Body of pancreas (tissue), 4 donors: Measurements from ENCODE around the gene XPO6. TPM values are rescaled to one million over a fixed set of nuclear protein-coding genes. Genes with fewer than 3 reads are reported as not detected.

ENCODE experiments used
- ATAC-seq: fragments of 150-250 bp; one replicate; pipeline ENCODE4 v1.9.1; 2016
- DNase-seq, 4 donors: peaks; one replicate each; pipeline ENCODE4 v3.0.0-alpha.2; 2019
- H3K27ac ChIP-seq, 4 donors: fragments of 200-600 bp; sonication (generic); 1 replicate in 3 of 4; 2 replicates in 1 of 4; pipeline versions ENCODE4 v1.5.1 to v1.6.1; 2016 to 2019; ENCODE audit warnings: mild to moderate bottlenecking in 1 of 4, mixed read lengths in 1 of 4, moderate library complexity in 1 of 4
- H3K27me3 ChIP-seq, 2 donors: fragments of 200-600 bp; sonication (generic); one replicate each; pipeline ENCODE4 v1.6.0; 2016; ENCODE audit warnings: mild to moderate bottlenecking in 1 of 2
- H3K36me3 ChIP-seq, 2 donors: fragments of 200-600 bp; sonication (generic); replicated peaks in 1 of 2; 2 replicates each; pipeline ENCODE4 v1.5.1; 2016; ENCODE audit warnings: low read depth in 2 of 2; ENCODE audit not compliant: insufficient read depth in 1 of 2
- H3K4me1 ChIP-seq: fragments of 200-600 bp; sonication (generic); one replicate; pipeline ENCODE4 v1.6.0; 2016
- H3K4me3 ChIP-seq, 2 donors: fragments of 200-600 bp; sonication (generic); 1 replicate in 1 of 2; 2 replicates in 1 of 2; pipeline ENCODE4 v1.5.1; 2016 to 2019
- H3K9me3 ChIP-seq, 3 donors: fragments of 200-600 bp; sonication (generic); 1 replicate in 2 of 3; 2 replicates in 1 of 3; pipeline ENCODE4 v1.5.1; 2016
- CTCF ChIP-seq, 7 experiments: fragments of 450-650 bp in 4 of 7; fragments of 200-600 bp in 3 of 7; sonication (generic) in 3 of 7; IDR thresholded peaks; one replicate each; pipeline ENCODE4 v1.5.1; 2016 to 2019; ENCODE audit warnings: antibody characterized with exemption in 7 of 7
- POLR2A ChIP-seq, 3 donors: fragments of 450-650 bp; IDR thresholded peaks; one replicate each; pipeline ENCODE4 v1.6.1; 2016; ENCODE audit warnings: antibody characterized with exemption in 3 of 3, mild to moderate bottlenecking in 2 of 3
- WGBS, 2 donors: methylation state at CpG; one replicate each; pipeline ENCODE4 v1.1.5; 2017; 5-methylcytosine and 5-hydroxymethylcytosine counted together
- intact Hi-C: fragments of 100-400 bp; cut with DNase I; formaldehyde crosslinking; loops from one replicate; pipeline ENCODE4 v1.15.1; 2023
- total RNA-seq, 2 donors: library from RNA; depleted of rRNA; stranded (reverse); fragments of >200 nt; gene quantifications; one replicate each; pipeline ENCODE4 v1.1.0, GENCODE V29; 2016

XPO6 gene
- total RNA-seq, 2 donors from 2014 or later, result 54.7 to 103 TPM

- WGBS, 2 donors, result 65 to 71% methylated on average over 4 of the region's 4 CpGs
- H3K9me3 ChIP-seq, result no peaks in the 10 kb centered on the region
- H3K27me3 ChIP-seq, result no peaks in the 10 kb centered on the region
- ATAC-seq, result no peak
- no peak overlapping the region for H3K4me3 ChIP-seq
- intact Hi-C loops, result no loop called here
- peak in 2 of 4 donors; percentile 13 to 25 for DNase-seq
- no peak overlapping the region for H3K27ac ChIP-seq
- H3K4me1 ChIP-seq, result no peaks in the 10 kb centered on the region
- no peaks in the 10 kb centered on the region for H3K36me3 ChIP-seq
- no peak for TF ChIP-seq POLR2A (IDR thresholded peaks at IDR 0.05)
- peak in 3 of 7 experiments; percentile 16 to 27 (median 19) for TF ChIP-seq CTCF (IDR thresholded peaks at IDR 0.05)
These were observed 6.3 kb upstream of the XPO6 start for GRCh38 chr16:28218109-28218508.

GRCh38 chr16:28217326-28217725 lies 5.6 kb upstream of the XPO6 start:
- intact Hi-C loops, result no loop called here
- 80 to 84% methylated on average over 4 of the region's 4 CpGs for WGBS, 2 donors
- Histone ChIP-seq H3K4me1 (peaks cover 4% of the 10 kb centered on the region), H3K36me3 (no peaks in the 10 kb centered on the region), H3K4me3 (no peak overlapping the region), H3K27ac (no peak overlapping the region), H3K9me3 (no peaks in the 10 kb centered on the region), H3K27me3 (no peaks in the 10 kb centered on the region)
- ATAC-seq (no peak), DNase-seq (no peak)
- TF ChIP-seq CTCF (IDR thresholded peaks at IDR 0.05) (no peak), POLR2A (IDR thresholded peaks at IDR 0.05) (no peak)

- TF ChIP-seq POLR2A (IDR thresholded peaks at IDR 0.05), result no peak
- H3K4me3 ChIP-seq, result no peak overlapping the region
- H3K36me3 ChIP-seq, result no peaks in the 10 kb centered on the region
- no peak overlapping the region for H3K27ac ChIP-seq
- DNase-seq (no peak), ATAC-seq (no peak)
- H3K9me3 ChIP-seq, result no peaks in the 10 kb centered on the region
- no peaks in the 10 kb centered on the region for H3K27me3 ChIP-seq
- intact Hi-C loops, result no loop called here
- peaks cover 16% of the 10 kb centered on the region for H3K4me1 ChIP-seq
- 31 to 36% methylated on average over 3 of the region's 3 CpGs for WGBS, 2 donors
These were observed 1.6 kb upstream of the XPO6 start for GRCh38 chr16:28213396-28213795.

- no peak for TF ChIP-seq POLR2A (IDR thresholded peaks at IDR 0.05)
- no peak for TF ChIP-seq CTCF (IDR thresholded peaks at IDR 0.05)
- intact Hi-C loops, result no loop called here
- Histone ChIP-seq H3K27ac (peak overlapping the region in 1 of 4 donors; percentile 72), H3K27me3 (no peaks in the 10 kb centered on the region), H3K36me3 (no peaks in the 10 kb centered on the region), H3K4me3 (no peak overlapping the region), H3K4me1 (peaks cover 23% of the 10 kb centered on the region), H3K9me3 (no peaks in the 10 kb centered on the region)
- no peak for ATAC-seq
- WGBS, 2 donors, result 85 to 87% methylated on average over 4 of the region's 4 CpGs
- DNase-seq, result peak in 1 of 4 donors; percentile 19
These were observed 738 bp upstream of the XPO6 start for GRCh38 chr16:28212532-28212873.

- DNase-seq (peak; percentile 60 to 66 (median 64)), ATAC-seq (peak; percentile 55)
- no peaks in the 10 kb centered on the region for H3K27me3 ChIP-seq
- H3K4me1 ChIP-seq, result peaks cover 25% of the 10 kb centered on the region
- TF ChIP-seq CTCF (IDR thresholded peaks at IDR 0.05) (no peak), POLR2A (IDR thresholded peaks at IDR 0.05) (peak; percentile 13 to 38 (median 18))
- H3K27ac ChIP-seq, result peak overlapping the region; percentile 27 to 80 (median 66)
- H3K36me3 ChIP-seq, result no peaks in the 10 kb centered on the region
- no peaks in the 10 kb centered on the region for H3K9me3 ChIP-seq
- WGBS, 2 donors, result 1 to 7% methylated on average over 7 to 33 of the region's 33 CpGs
- intact Hi-C loops, result no loop called here
- H3K4me3 ChIP-seq, result peak overlapping the region; percentile 58 to 69
These were observed 681 bp downstream of the XPO6 start for GRCh38 chr16:28210979-28211588.
